Transverse colon (tissue), 4 donors: ENCODE data around the gene ACSM6. TPM values are rescaled to one million over a fixed set of nuclear protein-coding genes. Genes with fewer than 3 reads are reported as not detected.

Source experiments
- DNase-seq: peaks from one replicate; pipeline ENCODE4 v3.0.0-alpha.2; 2019
- H3K27ac ChIP-seq, 4 donors: fragments of 200-600 bp; sonication (generic); 2 replicates each; pipeline ENCODE4 v1.5.1; 2016 to 2018; ENCODE audit warnings: inconsistent platforms in 4 of 4
- H3K27me3 ChIP-seq: fragments of 200-600 bp; sonication (generic); 2 replicates; pipeline ENCODE4 v1.5.1; 2017; ENCODE audit warnings: inconsistent platforms
- H3K36me3 ChIP-seq, 4 donors: fragments of 200-600 bp; sonication (generic); 2 replicates each; pipeline ENCODE4 v1.5.1; 2017 to 2019; ENCODE audit warnings: inconsistent platforms in 4 of 4
- H3K4me1 ChIP-seq, 4 donors: fragments of 200-600 bp; sonication (generic); 2 replicates each; pipeline ENCODE4 v1.5.1; 2017 to 2020; ENCODE audit warnings: inconsistent platforms in 4 of 4
- H3K4me3 ChIP-seq, 4 donors: fragments of 200-600 bp; sonication (generic); 1 replicate in 1 of 4; 2 replicates in 3 of 4; pipeline versions ENCODE4 v1.5.1 to v1.6.1; 2017 to 2019; ENCODE audit warnings: inconsistent platforms in 4 of 4
- H3K9me3 ChIP-seq, 2 donors: fragments of 200-600 bp; sonication (generic); 2 replicates each; pipeline ENCODE4 v1.5.1; 2017 to 2019; ENCODE audit warnings: inconsistent platforms in 2 of 2
- CTCF ChIP-seq, 5 experiments: fragments of 200-600 bp in 3 of 5; fragments of 450-650 bp in 2 of 5; sonication (generic) in 3 of 5; IDR thresholded peaks; 1 replicate in 2 of 5; 2 replicates in 3 of 5; pipeline ENCODE4 v1.5.1; 2016 to 2017; ENCODE audit warnings: antibody characterized with exemption in 5 of 5, inconsistent platforms in 3 of 5, mild to moderate bottlenecking in 2 of 5, moderate library complexity in 1 of 5
- EP300 ChIP-seq: sonication (generic); formaldehyde crosslinking; IDR thresholded peaks from one replicate; pipeline ENCODE4 v1.6.1; 2017; ENCODE audit warnings: antibody characterized with exemption, low read depth
- POLR2A ChIP-seq: fragments of 450-650 bp; IDR thresholded peaks from one replicate; pipeline ENCODE4 v1.6.1; 2016; ENCODE audit warnings: antibody characterized with exemption, mild to moderate bottlenecking, moderate library complexity
- POLR2AphosphoS5 ChIP-seq, 3 donors: sonication (generic); formaldehyde crosslinking; IDR thresholded peaks; one replicate each; pipeline ENCODE4 v1.6.1; 2016; ENCODE audit warnings: antibody characterized with exemption in 3 of 3
- WGBS, 2 donors: methylation state at CpG; one replicate each; pipeline ENCODE4 v1.1.5; 2018; ENCODE audit warnings: low coverage in 1 of 2; 5-methylcytosine and 5-hydroxymethylcytosine counted together
- in situ Hi-C, 4 donors: fragments of 200-750 bp; cut with MboI; loops; one replicate each; pipeline versions ENCODE4 v1.15.0 to v1.15.1; 2017; ENCODE audit warnings: low sequenced_read_pairs in 3 of 4, low pct_ligation_motif_present in 1 of 4, low pct_unique_long_range_greater_than_20kb in 1 of 4
- intact Hi-C: fragments of 100-400 bp; cut with DNase I; formaldehyde crosslinking; loops from one replicate; pipeline ENCODE4 v1.15.1; 2023; ENCODE audit warnings: low total_unique reads
- total RNA-seq, 4 donors: library from RNA; depleted of rRNA; stranded (reverse); fragments of >200 nt; gene quantifications; one replicate each; pipeline ENCODE4 v1.1.0, GENCODE V29; 2016

Gene ACSM6
- total RNA-seq, 4 donors from 2014 or later = not detected

- 47 to 58% methylated on average over 3 of the region's 3 CpGs for WGBS, 2 donors
- TF ChIP-seq EP300 = no peak
- no peak for TF ChIP-seq POLR2A
- TF ChIP-seq CTCF (IDR thresholded peaks at IDR 0.05) = no peak
- no peak for TF ChIP-seq POLR2AphosphoS5 (IDR thresholded peaks at IDR 0.05)
- intact Hi-C loops (no loop called here), in situ Hi-C loops (no loop called here)
- H3K4me1 ChIP-seq = peaks cover 20 to 53% (median 42%) of the 10 kb centered on the region in 4 donors
- H3K27me3 ChIP-seq = no peaks in the 10 kb centered on the region
- no peak for DNase-seq
- no peak overlapping the region for H3K4me3 ChIP-seq
- peak overlapping the region; percentile 73 to 88 (median 86) for H3K27ac ChIP-seq
- peaks cover 0 to 17% (median 6%) of the 10 kb centered on the region in 4 donors for H3K36me3 ChIP-seq
- no peaks in the 10 kb centered on the region for H3K9me3 ChIP-seq
Observed at GRCh38 chr10:95267251-95267650, 73.2 kb downstream of the ACSM6 start.

DNA sequence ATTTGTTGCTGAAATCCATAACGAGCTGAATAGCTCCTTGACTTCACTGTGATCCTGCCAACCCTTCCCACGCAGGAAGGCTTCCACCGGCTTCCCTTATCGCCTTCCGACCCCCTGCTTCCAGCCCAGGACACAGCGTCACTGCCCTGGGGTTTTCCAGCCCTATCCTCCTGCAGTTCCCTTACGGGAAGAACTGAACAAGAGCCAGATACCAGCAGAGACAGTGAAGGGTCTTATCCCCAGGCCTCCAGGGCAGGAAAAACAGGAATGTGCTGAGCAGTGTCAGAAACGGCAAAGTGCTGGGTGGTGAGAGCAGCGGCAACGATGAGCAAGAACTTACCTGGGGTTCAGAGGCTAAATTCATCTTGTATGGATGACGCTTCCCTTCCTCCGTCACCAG lies 74.4 kb downstream of the ACSM6 start:
- H3K36me3 ChIP-seq = peaks cover 0 to 15% (median 4%) of the 10 kb centered on the region in 4 donors
- H3K4me3 ChIP-seq = no peak overlapping the region
- peak overlapping the region; percentile 73 to 88 (median 86) for H3K27ac ChIP-seq
- TF ChIP-seq POLR2AphosphoS5 (IDR thresholded peaks at IDR 0.05) = peak in 2 of 3 donors; percentile 21 to 27
- no peak for TF ChIP-seq POLR2A
- TF ChIP-seq EP300 = peak; percentile 75
- TF ChIP-seq CTCF (IDR thresholded peaks at IDR 0.05) = no peak
- H3K9me3 ChIP-seq = no peaks in the 10 kb centered on the region
- no peaks in the 10 kb centered on the region for H3K27me3 ChIP-seq
- DNase-seq = no peak
- in situ Hi-C loops = no loop called here
- H3K4me1 ChIP-seq = peaks cover 32 to 65% (median 49%) of the 10 kb centered on the region in 4 donors
- WGBS, 2 donors = 67 to 80% methylated on average over 1 to 12 of the region's 12 CpGs
- intact Hi-C loops = no loop called here

DNA sequence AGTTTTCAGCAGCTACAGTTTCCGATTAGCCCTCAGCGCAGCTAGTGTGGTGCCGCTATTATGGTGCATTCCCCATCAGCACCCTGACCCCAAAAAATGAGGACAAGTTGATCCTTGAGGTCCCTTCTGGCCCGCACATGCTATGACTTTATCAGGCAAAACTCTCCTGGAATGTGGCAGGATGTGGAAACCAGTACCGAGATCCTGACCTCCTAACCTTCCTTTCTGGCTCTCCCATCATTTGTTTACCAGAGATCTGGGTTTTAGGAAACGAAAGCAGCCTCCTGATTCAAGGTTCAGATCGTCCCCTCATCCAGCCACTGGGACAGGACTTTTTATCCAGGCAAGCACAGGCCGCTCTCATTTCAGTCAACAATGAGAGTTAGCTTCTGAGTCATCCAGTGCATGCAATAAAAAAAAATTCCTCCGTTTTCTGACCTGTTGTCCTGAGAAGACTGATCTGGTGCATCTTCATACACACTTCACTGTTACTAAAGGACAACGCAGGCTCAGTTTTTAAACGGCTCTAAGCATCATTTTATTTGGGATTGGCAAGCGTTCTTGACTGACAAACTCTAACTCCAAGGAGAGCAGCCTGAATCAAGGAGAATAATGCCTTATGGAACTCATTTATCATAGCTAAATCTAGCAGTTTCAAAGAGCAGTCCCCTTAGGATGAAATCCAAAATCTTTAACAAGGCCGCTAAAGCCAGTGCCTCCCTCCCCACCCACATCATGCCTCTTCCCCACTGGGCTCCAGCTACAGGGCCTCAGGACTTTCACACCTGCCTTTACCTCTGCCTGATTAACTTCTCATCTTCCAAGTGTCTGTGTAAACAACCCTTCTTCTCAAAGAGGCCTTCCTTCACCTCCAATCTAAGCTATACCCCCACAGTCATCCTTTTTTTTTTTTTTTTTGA lies 79.6 kb downstream of the ACSM6 start:
- H3K27me3 ChIP-seq = no peaks in the 10 kb centered on the region
- DNase-seq = peak; percentile 66
- H3K27ac ChIP-seq = peak overlapping the region; percentile 88 to 99 (median 91)
- TF ChIP-seq CTCF (IDR thresholded peaks at IDR 0.05) = no peak
- TF ChIP-seq POLR2A = peak; percentile 11
- peak; percentile 5 for TF ChIP-seq EP300
- TF ChIP-seq POLR2AphosphoS5 (IDR thresholded peaks at IDR 0.05) = peak in 2 of 3 donors; percentile 63 to 81
- intact Hi-C loops (no loop called here), in situ Hi-C loops (no loop called here)
- H3K36me3 ChIP-seq = peaks cover 0 to 8% (median 4%) of the 10 kb centered on the region in 4 donors
- 10 to 46% methylated on average over 2 to 13 of the region's 13 CpGs for WGBS, 2 donors
- no peaks in the 10 kb centered on the region for H3K9me3 ChIP-seq
- no peak overlapping the region for H3K4me3 ChIP-seq
- H3K4me1 ChIP-seq = peaks cover 51 to 81% (median 62%) of the 10 kb centered on the region in 4 donors

GRCh38 chr10:95275726-95276366 lies 81.8 kb downstream of the ACSM6 start:
- intact Hi-C loops = no loop called here
- Histone ChIP-seq H3K27ac (peak overlapping the region; percentile 88 to 99 (median 91)), H3K4me1 (peaks cover 70 to 94% (median 80%) of the 10 kb centered on the region in 4 donors), H3K4me3 (no peak overlapping the region), H3K27me3 (no peaks in the 10 kb centered on the region), H3K36me3 (peaks cover 0 to under 1% (median 0%) of the 10 kb centered on the region in 4 donors), H3K9me3 (no peaks in the 10 kb centered on the region)
- TF ChIP-seq POLR2A (no peak), EP300 (no peak), POLR2AphosphoS5 (IDR thresholded peaks at IDR 0.05) (no peak), CTCF (IDR thresholded peaks at IDR 0.05) (no peak)
- WGBS, 2 donors = 74 to 86% methylated on average over 1 of the region's 1 CpG
- in situ Hi-C loops = no loop called here
- no peak for DNase-seq
